ENCODE data around the gene CADM1. TPM values are rescaled to one million over a fixed set of nuclear protein-coding genes. Genes with fewer than 3 reads are reported as not detected.

CADM1 gene
- total and polyA plus RNA-seq, 9 of the 15 experiments (the other 6 are each of a cell fraction or from before 2014, with no cell fraction given) = 0.42 TPM; not detected in 8

- Histone ChIP-seq H3K9me3 (replicated peaks; ENCODE audit: control insufficient read depth, insufficient read depth, low read depth, low read length) (no peaks in the 10 kb centered on the region), H3K79me2 (ENCODE audit: control insufficient read depth, insufficient read depth, low read length) (no peaks in the 10 kb centered on the region), H3K9ac (ENCODE audit: insufficient read depth in 1 of 2, low read depth in 2 of 2, low read length in 2 of 2) (no peak overlapping the region), H3K27ac (ENCODE audit: extremely low read depth, low read depth, low read length) (no peak overlapping the region), H4K20me1 (replicated peaks; ENCODE audit: control insufficient read depth, insufficient read depth, low read length) (no peaks in the 10 kb centered on the region), H3K36me3 (ENCODE audit: control insufficient read depth, insufficient read depth, low read length) (no peaks in the 10 kb centered on the region), H3K27me3 (ENCODE audit: control insufficient read depth in 2 of 2, insufficient read depth in 2 of 2, low read length in 2 of 2) (no peaks in the 10 kb centered on the region), H3K4me1 (replicated peaks in 1 of 2; ENCODE audit: control insufficient read depth in 2 of 2, insufficient read depth in 2 of 2, low read length in 2 of 2) (no peaks in the 10 kb centered on the region), H3K4me3 (no peak overlapping the region), H2AFZ (ENCODE audit: low read depth, low read length) (no peak overlapping the region), H3K9me1 (ENCODE audit: control insufficient read depth, insufficient read depth, low read length) (no peaks in the 10 kb centered on the region), H3K4me2 (ENCODE audit: insufficient read depth, low read length) (no peak overlapping the region)
- in situ Hi-C loops (cut with MboI) (no loop called here), intact Hi-C loops (cut with micrococcal nuclease) (no loop called here)
- CTCF ChIA-PET (ENCODE audit: low intra/inter-chr PET ratio) = no interaction called here
- no peak for ATAC-seq
- POLR2A ChIA-PET = no interaction called here
- TF ChIP-seq TCF7 (IDR thresholded peaks at IDR 0.05; ENCODE audit: borderline replicate concordance) (no peak), SIN3A (IDR thresholded peaks at IDR 0.05; ENCODE audit: borderline replicate concordance in 2 of 2, control insufficient read depth in 1 of 2, low read depth in 2 of 2, low read length in 2 of 2) (no peak), ZNF695 (CRISPR knock-in tag; IDR thresholded peaks at IDR 0.05) (no peak), BRCA1 (IDR thresholded peaks at IDR 0.05) (no peak), BRCA1 (CRISPR knock-in tag; IDR thresholded peaks at IDR 0.05) (no peak), CREB1 (IDR thresholded peaks at IDR 0.05) (no peak), CREB1 (CRISPR knock-in tag; IDR thresholded peaks at IDR 0.05) (no peak), TEAD1 (CRISPR knock-in tag; IDR thresholded peaks at IDR 0.05) (no peak), EWSR1 (IDR thresholded peaks at IDR 0.05; ENCODE audit: borderline replicate concordance, low read depth, partially characterized antibody) (no peak), ZNF592 (IDR thresholded peaks at IDR 0.05) (no peak), GMEB1 (CRISPR knock-in tag; IDR thresholded peaks at IDR 0.05) (no peak), TCF7L2 (IDR thresholded peaks at IDR 0.05; ENCODE audit: low read depth, low read length) (no peak), ASH1L (IDR thresholded peaks at IDR 0.05; ENCODE audit: borderline replicate concordance, low read depth, partially characterized antibody) (no peak), ATF7 (IDR thresholded peaks at IDR 0.05) (no peak), PHB (CRISPR knock-in tag; IDR thresholded peaks at IDR 0.05) (no peak), HOXB6 (CRISPR knock-in tag; IDR thresholded peaks at IDR 0.05; ENCODE audit: borderline replicate concordance) (no peak), SIX5 (IDR thresholded peaks at IDR 0.05; ENCODE audit: borderline replicate concordance in 1 of 2, insufficient read depth in 1 of 2, low read depth in 1 of 2, low read length in 2 of 2) (no peak)
- TF ChIP-seq, protein P1, sequence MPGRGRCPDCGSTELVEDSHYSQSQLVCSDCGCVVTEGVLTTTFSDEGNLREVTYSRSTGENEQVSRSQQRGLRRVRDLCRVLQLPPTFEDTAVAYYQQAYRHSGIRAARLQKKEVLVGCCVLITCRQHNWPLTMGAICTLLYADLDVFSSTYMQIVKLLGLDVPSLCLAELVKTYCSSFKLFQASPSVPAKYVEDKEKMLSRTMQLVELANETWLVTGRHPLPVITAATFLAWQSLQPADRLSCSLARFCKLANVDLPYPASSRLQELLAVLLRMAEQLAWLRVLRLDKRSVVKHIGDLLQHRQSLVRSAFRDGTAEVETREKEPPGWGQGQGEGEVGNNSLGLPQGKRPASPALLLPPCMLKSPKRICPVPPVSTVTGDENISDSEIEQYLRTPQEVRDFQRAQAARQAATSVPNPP (IDR thresholded peaks at IDR 0.05; ENCODE audit: borderline replicate concordance, insufficient read depth, insufficient read length) = no peak
- DNase-seq (ENCODE audit: extremely low read depth in 1 of 4, low spot score in 3 of 4) = no peak
- 2% methylated on average over 3 of the region's 3 CpGs for WGBS (ENCODE audit: insufficient coverage, low coverage, missing lambda C conversion rate)
- no TSS peak for BruUV-seq (replicated peaks)
- FAIRE-seq = no peak
Measured at GRCh38 chr11:115364896-115365295, 139.3 kb downstream of the CADM1 start.

All from K562 (cell line).